Parathyroid adenoma (tissue), 2 donors: ENCODE results near the gene MED9.

Experiments used
- H2AFZ ChIP-seq: fragments of 300-600 bp; sonication (generic); one replicate; pipeline ENCODE4 v1.7.0; 2017; ENCODE audit warnings: antibody characterized with exemption, mild to moderate bottlenecking
- H3K27ac ChIP-seq: fragments of 300-600 bp; sonication (generic); one replicate; pipeline ENCODE4 v1.7.0; 2017
- H3K27me3 ChIP-seq: fragments of 300-600 bp; sonication (generic); one replicate; pipeline ENCODE4 v1.7.0; 2017; ENCODE audit warnings: low read length; ENCODE audit not compliant: control insufficient read depth, insufficient read depth
- H3K36me3 ChIP-seq: fragments of 300-600 bp; sonication (generic); one replicate; pipeline ENCODE4 v1.7.0; 2017; ENCODE audit warnings: low read length; ENCODE audit not compliant: control insufficient read depth, insufficient read depth
- H3K4me1 ChIP-seq: fragments of 300-600 bp; sonication (generic); one replicate; pipeline ENCODE4 v1.7.0; 2017; ENCODE audit warnings: control low read depth
- H3K4me2 ChIP-seq: fragments of 300-600 bp; sonication (generic); one replicate; pipeline ENCODE4 v1.7.0; 2017; ENCODE audit warnings: low read length
- H3K4me3 ChIP-seq: fragments of 300-600 bp; sonication (generic); one replicate; pipeline ENCODE4 v1.7.0; 2017; ENCODE audit warnings: low read depth, low read length
- H3K79me2 ChIP-seq: fragments of 300-600 bp; sonication (generic); one replicate; pipeline ENCODE4 v1.7.0; 2017; ENCODE audit warnings: control low read depth
- H3K9ac ChIP-seq: fragments of 300-600 bp; sonication (generic); one replicate; pipeline ENCODE4 v1.7.0; 2017; ENCODE audit warnings: mild to moderate bottlenecking
- H3K9me3 ChIP-seq: fragments of 300-600 bp; sonication (generic); one replicate; pipeline ENCODE4 v1.7.0; 2017; ENCODE audit warnings: low read length; ENCODE audit not compliant: control insufficient read depth
- TF ChIP-seq, protein P1 (sequence below): fragments of 300-600 bp; sonication (generic); IDR thresholded peaks from one replicate; pipeline ENCODE4 v1.7.0; 2017; ENCODE audit warnings: antibody characterized with exemption, mild to moderate bottlenecking
- donor health status: primary hyperparathyroidism.

Gene MED9

DNA sequence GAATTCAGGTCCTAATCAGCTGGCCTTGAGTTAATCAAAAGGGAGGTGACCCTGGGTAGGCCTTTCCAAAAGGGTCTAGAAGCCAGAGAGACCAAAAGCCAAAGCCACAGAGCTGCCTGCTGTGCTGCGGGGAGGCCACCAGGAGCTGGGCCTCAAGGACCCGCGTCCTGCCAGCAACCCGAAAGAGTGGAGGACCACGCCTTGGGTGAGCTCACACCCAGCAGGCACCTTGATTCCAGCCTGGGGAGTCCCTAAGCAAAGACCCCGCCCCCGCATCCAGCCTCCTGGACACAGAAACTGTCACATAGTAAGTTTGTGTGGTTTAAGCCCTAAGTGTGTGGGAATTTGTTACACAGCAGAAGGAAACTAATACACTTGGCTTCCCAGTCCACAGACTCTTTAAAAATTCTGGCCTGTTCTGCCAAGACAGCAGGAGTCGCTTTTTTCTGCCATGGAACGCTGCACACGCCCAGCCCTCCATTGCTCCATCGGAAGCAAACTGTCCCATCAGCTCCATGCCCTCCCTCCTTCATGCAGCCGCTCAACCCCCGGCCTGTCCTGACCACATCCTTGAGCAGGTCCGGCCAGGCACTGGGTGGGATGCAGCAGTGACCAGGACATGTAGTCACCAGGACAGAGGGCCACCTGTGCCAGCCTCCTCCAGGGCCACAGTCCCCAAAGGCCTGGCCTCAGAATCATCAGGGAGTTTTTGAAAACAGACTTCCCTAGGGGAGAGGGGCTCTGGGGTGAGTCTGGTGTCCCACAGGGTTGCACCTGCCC lies 40.3 kb downstream of the MED9 start:
- no peaks in the 10 kb centered on the region for H3K36me3 ChIP-seq
- H3K4me3 ChIP-seq: no peak overlapping the region
- no peaks in the 10 kb centered on the region for H3K9me3 ChIP-seq
- H2AFZ ChIP-seq: no peak overlapping the region
- H3K27me3 ChIP-seq: no peaks in the 10 kb centered on the region
- TF ChIP-seq, protein P1, sequence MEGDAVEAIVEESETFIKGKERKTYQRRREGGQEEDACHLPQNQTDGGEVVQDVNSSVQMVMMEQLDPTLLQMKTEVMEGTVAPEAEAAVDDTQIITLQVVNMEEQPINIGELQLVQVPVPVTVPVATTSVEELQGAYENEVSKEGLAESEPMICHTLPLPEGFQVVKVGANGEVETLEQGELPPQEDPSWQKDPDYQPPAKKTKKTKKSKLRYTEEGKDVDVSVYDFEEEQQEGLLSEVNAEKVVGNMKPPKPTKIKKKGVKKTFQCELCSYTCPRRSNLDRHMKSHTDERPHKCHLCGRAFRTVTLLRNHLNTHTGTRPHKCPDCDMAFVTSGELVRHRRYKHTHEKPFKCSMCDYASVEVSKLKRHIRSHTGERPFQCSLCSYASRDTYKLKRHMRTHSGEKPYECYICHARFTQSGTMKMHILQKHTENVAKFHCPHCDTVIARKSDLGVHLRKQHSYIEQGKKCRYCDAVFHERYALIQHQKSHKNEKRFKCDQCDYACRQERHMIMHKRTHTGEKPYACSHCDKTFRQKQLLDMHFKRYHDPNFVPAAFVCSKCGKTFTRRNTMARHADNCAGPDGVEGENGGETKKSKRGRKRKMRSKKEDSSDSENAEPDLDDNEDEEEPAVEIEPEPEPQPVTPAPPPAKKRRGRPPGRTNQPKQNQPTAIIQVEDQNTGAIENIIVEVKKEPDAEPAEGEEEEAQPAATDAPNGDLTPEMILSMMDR: no peak
- H3K4me2 ChIP-seq: no peak overlapping the region
- no peak overlapping the region for H3K27ac ChIP-seq
- no peaks in the 10 kb centered on the region for H3K4me1 ChIP-seq
- no peak overlapping the region for H3K9ac ChIP-seq
- H3K79me2 ChIP-seq: no peaks in the 10 kb centered on the region

GRCh38 chr17:17518014-17518413 lies 41.2 kb downstream of the MED9 start:
- H3K4me1 ChIP-seq: no peaks in the 10 kb centered on the region
- TF ChIP-seq, protein P1: no peak
- H3K4me2 ChIP-seq: no peak overlapping the region
- no peak overlapping the region for H3K9ac ChIP-seq
- no peak overlapping the region for H3K4me3 ChIP-seq
- no peak overlapping the region for H2AFZ ChIP-seq
- H3K27me3 ChIP-seq: no peaks in the 10 kb centered on the region
- H3K9me3 ChIP-seq: no peaks in the 10 kb centered on the region
- H3K27ac ChIP-seq: no peak overlapping the region
- H3K36me3 ChIP-seq: no peaks in the 10 kb centered on the region
- H3K79me2 ChIP-seq: no peaks in the 10 kb centered on the region

DNA sequence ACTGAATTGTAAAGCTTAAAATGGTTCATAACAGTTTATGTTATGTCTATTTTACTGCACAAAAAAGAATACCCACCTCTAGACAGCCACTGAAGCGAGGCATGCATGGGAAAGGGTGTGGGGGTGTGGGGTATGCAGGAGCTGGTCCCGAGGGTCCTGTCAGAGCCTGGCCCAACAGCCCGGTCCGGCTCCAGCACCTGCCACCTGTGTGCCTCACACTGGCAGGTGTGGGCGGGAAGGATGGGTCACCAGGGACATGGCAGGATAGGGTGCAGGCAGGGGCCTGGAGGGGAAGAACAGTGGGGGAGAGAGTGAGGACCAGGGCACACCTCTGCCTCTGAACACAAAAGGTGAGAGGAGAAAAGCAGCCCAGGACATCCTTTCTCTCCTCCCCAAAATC lies 42.2 kb downstream of the MED9 start:
- Histone ChIP-seq H3K79me2 (no peaks in the 10 kb centered on the region), H3K4me1 (no peaks in the 10 kb centered on the region), H3K4me3 (no peak overlapping the region), H3K27me3 (no peaks in the 10 kb centered on the region), H2AFZ (no peak overlapping the region), H3K36me3 (no peaks in the 10 kb centered on the region), H3K27ac (no peak overlapping the region), H3K4me2 (no peak overlapping the region), H3K9me3 (no peaks in the 10 kb centered on the region), H3K9ac (no peak overlapping the region)
- TF ChIP-seq, protein P1: no peak

DNA sequence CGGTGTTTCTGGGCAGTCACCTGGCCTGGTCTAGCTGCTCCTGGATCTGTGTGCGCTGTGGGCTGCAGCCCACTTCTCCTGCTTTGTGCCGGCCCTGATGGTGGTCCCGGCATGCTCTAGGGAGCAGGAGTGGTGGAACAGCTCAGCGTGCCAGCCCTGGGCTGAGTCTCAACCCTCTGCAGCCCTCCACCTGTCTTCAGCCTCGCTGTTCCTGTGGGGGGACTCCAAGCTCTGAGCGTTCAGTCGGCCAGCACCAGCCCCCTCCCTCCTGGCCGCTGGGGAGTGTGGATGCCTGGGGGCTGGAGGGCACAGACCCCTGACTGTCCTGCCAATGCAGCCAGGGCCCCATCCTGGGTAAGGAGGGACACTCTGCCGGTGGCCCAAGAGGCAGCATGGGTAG lies 43.1 kb downstream of the MED9 start:
- Histone ChIP-seq H3K27ac (no peak overlapping the region), H3K36me3 (no peaks in the 10 kb centered on the region), H3K79me2 (no peaks in the 10 kb centered on the region), H3K9me3 (no peaks in the 10 kb centered on the region), H3K27me3 (no peaks in the 10 kb centered on the region), H3K9ac (no peak overlapping the region), H3K4me1 (no peaks in the 10 kb centered on the region), H3K4me3 (no peak overlapping the region), H2AFZ (no peak overlapping the region), H3K4me2 (no peak overlapping the region)
- TF ChIP-seq, protein P1: no peak
